ENCODE data around the gene KIDINS220. TPM values are rescaled to one million over a fixed set of nuclear protein-coding genes. Genes with fewer than 3 reads are reported as not detected.

Gene KIDINS220
- total and polyA plus RNA-seq, 9 of the 15 experiments (the other 6 are each of a cell fraction or from before 2014, with no cell fraction given) = 15.2 to 48.0 (median 34.4) TPM

GRCh38 chr2:8833853-8834252, 3.6 kb downstream of the KIDINS220 start:
- H3K79me2 ChIP-seq (ENCODE audit: control insufficient read depth, insufficient read depth, low read length) = peaks cover 81% of the 10 kb centered on the region
- no TSS peak for BruUV-seq (replicated peaks)
- peaks cover 8 to 31% of the 10 kb centered on the region in 2 experiments; a peak in 4 of 5 replicates for H3K4me1 ChIP-seq (replicated peaks in 1 of 2; ENCODE audit: control insufficient read depth in 2 of 2, insufficient read depth in 2 of 2, low read length in 2 of 2)
- 37% methylated on average over 7 of the region's 7 CpGs for WGBS (ENCODE audit: insufficient coverage, low coverage, missing lambda C conversion rate)
- H3K9me1 ChIP-seq (ENCODE audit: control insufficient read depth, insufficient read depth, low read length) = peaks cover 5% of the 10 kb centered on the region
- H3K4me2 ChIP-seq (ENCODE audit: insufficient read depth, low read length) = peak overlapping the region; percentile 27
- H3K4me3 ChIP-seq = no peak overlapping the region
- H3K36me3 ChIP-seq (ENCODE audit: control insufficient read depth, insufficient read depth, low read length) = no peaks in the 10 kb centered on the region
- POLR2A ChIA-PET = interaction anchor here (1.0 to 1.5 kb wide), 4 partner anchors 11 to 18 kb away, joined by 3 to 5 read pairs (median 4); no protein-coding TSS in a partner anchor
- H4K20me1 ChIP-seq (replicated peaks; ENCODE audit: control insufficient read depth, insufficient read depth, low read length) = peaks cover 5% of the 10 kb centered on the region; the same call in 1 of the 2 replicates
- no peak overlapping the region for H3K27ac ChIP-seq (ENCODE audit: extremely low read depth, low read depth, low read length)
- in situ Hi-C loops (cut with MboI) = no loop called here
- ATAC-seq (peak; percentile 45), FAIRE-seq (peak; percentile 35), DNase-seq (ENCODE audit: extremely low read depth in 1 of 4, low spot score in 3 of 4) (peak in 2 of 4 experiments; percentile 52 to 54)
- no peak overlapping the region for H2AFZ ChIP-seq (ENCODE audit: low read depth, low read length)
- H3K27me3 ChIP-seq (ENCODE audit: control insufficient read depth in 2 of 2, insufficient read depth in 2 of 2, low read length in 2 of 2) = no peaks in the 10 kb centered on the region
- intact Hi-C loops (cut with micrococcal nuclease) = no loop called here
- no peaks in the 10 kb centered on the region for H3K9me3 ChIP-seq (replicated peaks; ENCODE audit: control insufficient read depth, insufficient read depth, low read depth, low read length)
- CTCF ChIA-PET (ENCODE audit: low intra/inter-chr PET ratio) = no interaction called here
- peak overlapping the region in 1 of 2 experiments; percentile 73; a peak in 1 of 4 replicates for H3K9ac ChIP-seq (ENCODE audit: insufficient read depth in 1 of 2, low read depth in 2 of 2, low read length in 2 of 2)
- TF ChIP-seq RBM17 (IDR thresholded peaks at IDR 0.05; ENCODE audit: borderline replicate concordance, low read depth, low read length) = no peak
- TF ChIP-seq GTF2B (IDR thresholded peaks at IDR 0.05; ENCODE audit: extremely low read depth, insufficient read length) = no peak
- TF ChIP-seq ZNF407 (IDR thresholded peaks at IDR 0.05; ENCODE audit: low read depth) = no peak
- no peak for TF ChIP-seq FOXJ3 (CRISPR knock-in tag; IDR thresholded peaks at IDR 0.05)
- no peak for TF ChIP-seq NELFE (IDR thresholded peaks at IDR 0.05; ENCODE audit: insufficient read depth, insufficient read length)
- TF ChIP-seq THRAP3 (IDR thresholded peaks at IDR 0.05; ENCODE audit: borderline replicate concordance) = no peak
- no peak for TF ChIP-seq HINFP (tag; conservative IDR thresholded peaks at IDR 0.05; ENCODE audit: low read depth)
- TF ChIP-seq ZBTB49 (CRISPR knock-in tag; IDR thresholded peaks at IDR 0.05; ENCODE audit: borderline replicate concordance) = no peak

All from K562 (cell line).